PC-9 (cell line): ENCODE results near the gene RNF114. TPM values are rescaled to one million over a fixed set of nuclear protein-coding genes. Genes with fewer than 3 reads are reported as not detected.

Experiments
- BruUV-seq: library from RNA; stranded (reverse); fragments of 400-500 nt; replicated peaks from 2 replicates; lab custom pipeline; 2021; lab: Mats Ljungman, UMichigan
- CTCF ChIA-PET: fragments of 300-600 bp; sonication (Branson Sonifier 250); formaldehyde crosslinking; loops from one replicate; lab custom pipeline; 2022; ENCODE audit warnings: antibody characterized with exemption; lab: Charles Lee
- POLR2A ChIA-PET: fragments of 300-600 bp; sonication (Branson Sonifier 250); formaldehyde crosslinking; loops from one replicate; lab custom pipeline; 2022; ENCODE audit warnings: antibody characterized with exemption; ENCODE audit not compliant: unreplicated experiment; lab: Charles Lee
- DNase-seq, 2 experiments: peaks; one replicate each; pipeline versions ENCODE4 v3.0.0 to v3.0.0-alpha.2; 2015 to 2022; ENCODE audit warnings: mixed read lengths in 1 of 2
- H2AFZ ChIP-seq: fragments of 200-600 bp; sonication (generic); 2 replicates; pipeline ENCODE4 v1.8.1; 2017; ENCODE audit warnings: antibody characterized with exemption
- H3F3A ChIP-seq: fragments of 200-600 bp; sonication (generic); 2 replicates; pipeline ENCODE4 v1.8.1; 2017; ENCODE audit warnings: antibody characterized with exemption, mild to moderate bottlenecking, low read depth; ENCODE audit not compliant: insufficient read depth
- H3K27ac ChIP-seq: fragments of 200-600 bp; sonication (generic); 2 replicates; pipeline ENCODE4 v1.6.1; 2016; ENCODE audit warnings: mixed run types
- H3K27me3 ChIP-seq: fragments of 200-600 bp; sonication (generic); 2 replicates; pipeline ENCODE4 v1.6.1; 2016; ENCODE audit warnings: low read depth, mixed run types; ENCODE audit not compliant: insufficient read depth
- H3K36me3 ChIP-seq: fragments of 200-600 bp; sonication (generic); 2 replicates; pipeline ENCODE4 v1.6.1; 2016; ENCODE audit warnings: low read depth, mixed run types
- H3K4me1 ChIP-seq: fragments of 200-600 bp; sonication (generic); replicated peaks from 2 replicates; pipeline ENCODE4 v1.6.1; 2016; ENCODE audit warnings: mixed run types; ENCODE audit not compliant: insufficient read depth
- H3K4me2 ChIP-seq: fragments of 200-600 bp; sonication (generic); 2 replicates; pipeline ENCODE4 v1.6.1; 2017; ENCODE audit warnings: mixed run types
- H3K4me3 ChIP-seq: fragments of 200-600 bp; sonication (generic); 2 replicates; pipeline ENCODE4 v1.6.1; 2016; ENCODE audit warnings: mixed run types
- H3K79me2 ChIP-seq: fragments of 200-600 bp; sonication (generic); 2 replicates; pipeline ENCODE4 v1.6.1; 2017; ENCODE audit warnings: low read depth, mixed run types
- H3K9me2 ChIP-seq: fragments of 200-600 bp; sonication (generic); 2 replicates; pipeline ENCODE4 v1.8.1; 2017; ENCODE audit warnings: mild to moderate bottlenecking; ENCODE audit not compliant: insufficient read depth
- H3K9me3 ChIP-seq: fragments of 200-600 bp; sonication (generic); 2 replicates; pipeline ENCODE4 v1.8.1; 2016; ENCODE audit warnings: low read depth; ENCODE audit not compliant: insufficient read depth
- H4K20me1 ChIP-seq: fragments of 200-600 bp; sonication (generic); 2 replicates; pipeline ENCODE4 v1.8.1; 2017; ENCODE audit not compliant: insufficient read depth
- EZH2 ChIP-seq: fragments of 200-600 bp; sonication (generic); IDR thresholded peaks from 2 replicates; pipeline ENCODE4 v1.8.0; 2017; ENCODE audit warnings: antibody characterized with exemption, low read depth
- intact Hi-C: fragments of 100-400 bp; cut with micrococcal nuclease; formaldehyde crosslinking; loops from one replicate; pipeline ENCODE4 v1.10.0; 2022; ENCODE audit not compliant: unreplicated experiment
- total RNA-seq: library from RNA; stranded (reverse); gene quantifications from 2 replicates; pipeline ENCODE4 v1.2.3, GENCODE V29; 2021
- TF ChIP-seq, protein P1 (sequence below): fragments of 200-600 bp; sonication (generic); conservative IDR thresholded peaks from 2 replicates; pipeline ENCODE4 v1.6.1; 2017; ENCODE audit warnings: mixed run types, antibody characterized with exemption, mild to moderate bottlenecking, moderate library complexity

RNF114 gene
- total RNA-seq, 1 experiment from 2014 or later = 92.5 TPM

DNA sequence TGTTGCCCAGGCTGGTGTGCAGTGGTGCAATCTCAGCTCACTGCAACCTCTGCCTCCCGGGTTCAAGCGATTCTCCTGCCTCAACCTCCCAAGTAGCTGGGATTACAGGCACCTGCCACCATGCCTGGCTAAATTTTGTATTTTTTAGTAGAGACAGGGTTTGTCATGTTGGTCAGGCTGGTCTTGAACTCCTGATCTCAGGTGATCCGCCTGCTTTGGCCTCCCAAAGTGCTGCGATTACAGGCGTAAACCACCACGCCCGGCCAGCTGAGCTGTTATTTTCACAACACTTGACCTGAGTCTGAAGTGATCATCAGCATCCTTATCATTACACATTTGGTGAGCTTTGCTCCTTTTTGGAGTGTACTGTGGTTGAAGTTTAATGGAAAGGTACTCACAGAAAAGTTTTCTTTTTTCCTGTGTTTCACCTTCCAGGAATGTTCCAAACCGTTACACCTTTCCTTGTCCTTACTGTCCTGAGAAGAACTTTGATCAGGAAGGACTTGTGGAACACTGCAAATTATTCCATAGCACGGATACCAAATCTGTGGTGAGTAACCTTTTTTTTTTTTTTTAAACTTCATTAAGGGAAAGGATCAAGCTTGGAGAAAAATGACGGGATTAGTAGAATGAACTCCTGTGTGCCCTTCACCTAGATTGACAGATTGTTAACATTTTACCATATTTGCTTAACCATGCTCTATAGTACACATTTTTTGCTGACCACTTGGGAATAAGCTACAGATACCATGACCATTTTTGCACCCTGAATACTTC, 9.7 kb downstream of the RNF114 start:
- H3K9me3 ChIP-seq = no peaks in the 10 kb centered on the region
- no peak overlapping the region for H3K27ac ChIP-seq
- H3F3A ChIP-seq = peaks cover 71% of the 10 kb centered on the region
- TF ChIP-seq, protein P1, sequence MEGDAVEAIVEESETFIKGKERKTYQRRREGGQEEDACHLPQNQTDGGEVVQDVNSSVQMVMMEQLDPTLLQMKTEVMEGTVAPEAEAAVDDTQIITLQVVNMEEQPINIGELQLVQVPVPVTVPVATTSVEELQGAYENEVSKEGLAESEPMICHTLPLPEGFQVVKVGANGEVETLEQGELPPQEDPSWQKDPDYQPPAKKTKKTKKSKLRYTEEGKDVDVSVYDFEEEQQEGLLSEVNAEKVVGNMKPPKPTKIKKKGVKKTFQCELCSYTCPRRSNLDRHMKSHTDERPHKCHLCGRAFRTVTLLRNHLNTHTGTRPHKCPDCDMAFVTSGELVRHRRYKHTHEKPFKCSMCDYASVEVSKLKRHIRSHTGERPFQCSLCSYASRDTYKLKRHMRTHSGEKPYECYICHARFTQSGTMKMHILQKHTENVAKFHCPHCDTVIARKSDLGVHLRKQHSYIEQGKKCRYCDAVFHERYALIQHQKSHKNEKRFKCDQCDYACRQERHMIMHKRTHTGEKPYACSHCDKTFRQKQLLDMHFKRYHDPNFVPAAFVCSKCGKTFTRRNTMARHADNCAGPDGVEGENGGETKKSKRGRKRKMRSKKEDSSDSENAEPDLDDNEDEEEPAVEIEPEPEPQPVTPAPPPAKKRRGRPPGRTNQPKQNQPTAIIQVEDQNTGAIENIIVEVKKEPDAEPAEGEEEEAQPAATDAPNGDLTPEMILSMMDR = no peak
- no peak for TF ChIP-seq EZH2
- POLR2A ChIA-PET = interaction anchor here (0.7 kb wide), 1 partner anchor 34 kb away, joined by 5 read pairs; no protein-coding TSS in a partner anchor
- H3K4me1 ChIP-seq = 0 out of 2 replicates have a peak, but pooled peaks cover 3% of the 10 kb centered on the region
- H4K20me1 ChIP-seq = peaks cover 66% of the 10 kb centered on the region
- no peak for DNase-seq
- H3K4me2 ChIP-seq = no peak overlapping the region
- no peaks in the 10 kb centered on the region for H3K9me2 ChIP-seq
- peaks cover 70% of the 10 kb centered on the region for H3K36me3 ChIP-seq
- peaks cover 63% of the 10 kb centered on the region for H3K79me2 ChIP-seq
- no peak overlapping the region for H2AFZ ChIP-seq
- no peaks in the 10 kb centered on the region for H3K27me3 ChIP-seq
- no TSS peak for BruUV-seq
- CTCF ChIA-PET = interaction anchor here (0.6 to 1.2 kb wide), 3 partner anchors 20 to 150 kb away, joined by 3 to 8 read pairs (median 6); no protein-coding TSS in a partner anchor
- intact Hi-C loops = no loop called here
- H3K4me3 ChIP-seq = no peak overlapping the region

DNA sequence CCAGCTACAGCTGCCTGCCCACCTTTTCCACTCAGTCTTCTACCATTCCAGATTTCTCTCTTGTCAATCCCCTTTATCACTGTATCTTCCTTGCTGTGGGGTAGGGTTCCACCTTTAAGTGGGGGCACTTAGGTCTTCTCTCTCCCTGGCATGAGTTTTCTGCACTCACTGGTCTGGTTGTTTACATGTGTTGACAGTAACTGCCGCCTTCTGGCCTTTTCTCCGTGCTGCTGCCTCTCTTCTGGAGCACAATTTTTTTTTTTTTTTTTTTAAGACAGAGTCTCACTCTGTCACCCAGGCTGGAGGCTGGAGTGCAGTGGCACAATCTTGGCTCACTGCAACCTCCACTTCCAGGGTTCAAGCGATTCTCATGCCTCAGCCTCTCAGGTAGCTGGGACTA, 12.0 kb downstream of the RNF114 start:
- H2AFZ ChIP-seq = no peak overlapping the region
- H3K4me2 ChIP-seq = no peak overlapping the region
- H3K9me2 ChIP-seq = no peaks in the 10 kb centered on the region
- no peaks in the 10 kb centered on the region for H3K4me1 ChIP-seq
- no peak overlapping the region for H3K27ac ChIP-seq
- H3F3A ChIP-seq = peaks cover 72% of the 10 kb centered on the region
- H3K9me3 ChIP-seq = no peaks in the 10 kb centered on the region
- ChIA-PET CTCF (no interaction called here), POLR2A (interaction anchor here (0.6 kb wide), 1 partner anchor 12 kb away, joined by 3 read pairs; no protein-coding TSS in a partner anchor)
- H4K20me1 ChIP-seq = peaks cover 63% of the 10 kb centered on the region
- peaks cover 41% of the 10 kb centered on the region for H3K79me2 ChIP-seq
- H3K4me3 ChIP-seq = no peak overlapping the region
- H3K27me3 ChIP-seq = no peaks in the 10 kb centered on the region
- BruUV-seq = no TSS peak
- intact Hi-C loops = no loop called here
- TF ChIP-seq, protein P1 = no peak
- TF ChIP-seq EZH2 = no peak
- H3K36me3 ChIP-seq = peaks cover 64% of the 10 kb centered on the region
- no peak for DNase-seq

DNA sequence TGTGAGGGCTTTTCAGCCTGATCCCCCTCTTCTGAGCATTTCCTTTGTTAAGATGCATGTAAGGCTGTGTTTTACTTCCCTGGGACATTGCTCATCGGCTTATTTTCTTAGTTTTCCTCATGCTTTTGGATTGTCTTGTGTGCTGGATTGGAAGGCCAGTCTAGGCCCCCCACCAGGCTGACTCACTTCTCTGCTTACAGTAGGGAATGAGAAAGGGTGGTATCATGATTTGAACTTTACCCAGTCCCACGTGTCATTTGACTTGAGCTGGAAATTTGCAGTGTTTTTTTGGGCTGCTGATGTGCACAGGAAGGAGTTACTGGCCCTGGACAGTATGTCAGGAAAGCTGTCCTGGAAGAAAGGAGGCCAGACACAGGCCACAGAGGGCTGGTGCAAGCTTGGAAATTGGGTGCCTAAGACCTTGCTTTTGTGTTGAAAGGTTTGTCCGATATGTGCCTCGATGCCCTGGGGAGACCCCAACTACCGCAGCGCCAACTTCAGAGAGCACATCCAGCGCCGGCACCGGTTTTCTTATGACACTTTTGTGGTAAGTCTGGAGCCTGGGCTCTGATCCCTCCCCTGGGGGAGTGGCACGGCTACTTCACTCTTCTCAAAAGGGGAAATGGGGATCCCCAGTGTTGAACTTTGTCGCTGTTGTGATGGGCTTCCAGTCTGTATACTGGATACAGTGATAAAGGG, 12.8 kb downstream of the RNF114 start:
- H3K9me3 ChIP-seq = no peaks in the 10 kb centered on the region
- TF ChIP-seq, protein P1 = no peak
- no peak for TF ChIP-seq EZH2
- H2AFZ ChIP-seq = no peak overlapping the region
- H3K27ac ChIP-seq = no peak overlapping the region
- no peaks in the 10 kb centered on the region for H3K9me2 ChIP-seq
- intact Hi-C loops = no loop called here
- H4K20me1 ChIP-seq = peaks cover 61% of the 10 kb centered on the region
- no peak for DNase-seq
- POLR2A ChIA-PET = no interaction called here
- CTCF ChIA-PET = interaction anchor here (0.7 kb wide), 1 partner anchor 104 kb away, joined by 3 read pairs; no protein-coding TSS in a partner anchor
- BruUV-seq = no TSS peak
- H3K79me2 ChIP-seq = peaks cover 37% of the 10 kb centered on the region
- no peak overlapping the region for H3K4me2 ChIP-seq
- H3K4me3 ChIP-seq = no peak overlapping the region
- peaks cover 71% of the 10 kb centered on the region for H3F3A ChIP-seq
- H3K27me3 ChIP-seq = no peaks in the 10 kb centered on the region
- no peaks in the 10 kb centered on the region for H3K4me1 ChIP-seq
- peaks cover 69% of the 10 kb centered on the region for H3K36me3 ChIP-seq
